Ovary (tissue), 9 donors: Measurements from ENCODE around the gene RPL5. TPM values are rescaled to one million over a fixed set of nuclear protein-coding genes. Genes with fewer than 3 reads are reported as not detected.

ENCODE experiments used
- DNase-seq, 5 donors: peaks; one replicate each; pipeline ENCODE4 v3.0.0-alpha.2; 2019 to 2020
- H3K27ac ChIP-seq, 2 donors: fragments of 200-600 bp; one replicate each; pipeline versions ENCODE4 v1.5.1 to v1.8.0; 2019 to 2022
- H3K27me3 ChIP-seq: fragments of 200-600 bp; one replicate; pipeline ENCODE4 v1.8.0; 2022
- H3K36me3 ChIP-seq: fragments of 200-600 bp; sonication (generic); one replicate; pipeline ENCODE4 v1.5.1; 2019
- H3K4me1 ChIP-seq: one replicate; pipeline ENCODE4 v1.8.1; 2013; ENCODE audit warnings: mild to moderate bottlenecking, moderate library complexity; ENCODE audit not compliant: insufficient read depth
- H3K4me3 ChIP-seq: fragments of 200-600 bp; sonication (generic); one replicate; pipeline ENCODE4 v1.5.1; 2017
- H3K9me3 ChIP-seq, 2 donors: fragments of 200-600 bp in 1 of 2; sonication (generic) in 1 of 2; one replicate each; pipeline versions ENCODE4 v1.5.1 to v1.8.1; 2013 to 2019; ENCODE audit warnings: mild to moderate bottlenecking in 1 of 2, moderate library complexity in 1 of 2
- CTCF ChIP-seq, 3 donors: fragments of 450-650 bp in 2 of 3; fragments of 200-600 bp in 1 of 3; IDR thresholded peaks; one replicate each; pipeline versions ENCODE4 v1.5.1 to v1.8.0; 2016 to 2022; ENCODE audit warnings: antibody characterized with exemption in 3 of 3, mild to moderate bottlenecking in 1 of 3
- EP300 ChIP-seq: sonication (generic); formaldehyde crosslinking; IDR thresholded peaks from one replicate; pipeline ENCODE4 v1.6.1; 2017; ENCODE audit warnings: antibody characterized with exemption
- POLR2A ChIP-seq: fragments of 450-650 bp; IDR thresholded peaks from one replicate; pipeline ENCODE4 v1.6.1; 2017; ENCODE audit warnings: antibody characterized with exemption, mild to moderate bottlenecking, moderate library complexity
- WGBS, 3 donors: extraction: QIAGEN DNeasy Blood & Tissue Kit in 1 of 3; methylation state at CpG; one replicate each; pipeline versions ENCODE4 v1.1.5 to v1.1.7; 2013 to 2017; 5-methylcytosine and 5-hydroxymethylcytosine counted together
- intact Hi-C, 4 donors: fragments of 100-400 bp; cut with DNase I; formaldehyde crosslinking; loops; one replicate each; pipeline versions ENCODE4 v1.11.0 to v1.15.1; 2022 to 2023
- polyA plus RNA-seq, 2 donors: library from polyadenylated mRNA; stranded (reverse); fragments of 200-250 nt in 1 of 2; fragments of 350-450 nt in 1 of 2; fragmentation: Illumina TruSeq in 1 of 2; extraction: RNeasy Lipid Tissue Mini Kit (QIAGEN cat#74804) in 1 of 2; gene quantifications; one replicate each; pipeline ENCODE4 v1.2.3, GENCODE V29; 2013 to 2014
- total RNA-seq, 7 donors: library from RNA; depleted of rRNA in 2 of 7; stranded (reverse); fragments of >200 nt in 2 of 7; fragmentation: NEBNext Ultra II Directional in 3 of 7; extraction: Animal tissue kit (Norgen Biotek cat#: 25700) in 3 of 7; gene quantifications; one replicate each; pipeline versions ENCODE4 v1.1.0 to v1.2.4, GENCODE V29; 2016 to 2023
- donor health status: DM: no; HTN: no; CAD: no; lungs with moderate emphysema.
- donor health status: DM: no; HTN: no; CAD: no.
- donor health status: Bipolar disorder and iron deficiency.
- donor health status: DM: yes; HTN: yes; CAD: no.
- donor health status: DM: no; HTN: no; CAD: no.
- donor health status: DM: yes; HTN: yes; CAD: no.

Gene RPL5
- total and polyA plus RNA-seq, 9 donors = 1,987 to 4,964 (median 3,329) TPM

- Histone ChIP-seq H3K27me3 (no peaks in the 10 kb centered on the region), H3K4me1 (no peaks in the 10 kb centered on the region), H3K27ac (no peak overlapping the region), H3K36me3 (no peaks in the 10 kb centered on the region), H3K4me3 (no peak overlapping the region), H3K9me3 (no peaks in the 10 kb centered on the region)
- DNase-seq = no peak
- 53 to 68% (median 56%) methylated on average over 5 of the region's 5 CpGs for WGBS, 3 donors
- TF ChIP-seq EP300 (no peak), CTCF (IDR thresholded peaks at IDR 0.05) (no peak), POLR2A (no peak)
- intact Hi-C loops = no loop called here
These were observed 8.8 kb downstream of the RPL5 start for GRCh38 chr1:92840600-92840999.

- no peaks in the 10 kb centered on the region for H3K36me3 ChIP-seq
- 78 to 84% (median 84%) methylated on average over 4 of the region's 4 CpGs for WGBS, 3 donors
- no peak for DNase-seq
- H3K4me3 ChIP-seq = no peak overlapping the region
- H3K9me3 ChIP-seq = no peaks in the 10 kb centered on the region
- H3K27ac ChIP-seq = no peak overlapping the region
- no peaks in the 10 kb centered on the region for H3K4me1 ChIP-seq
- intact Hi-C loops = no loop called here
- H3K27me3 ChIP-seq = no peaks in the 10 kb centered on the region
- TF ChIP-seq EP300 (no peak), POLR2A (no peak), CTCF (IDR thresholded peaks at IDR 0.05) (no peak)
These were observed 10.5 kb downstream of the RPL5 start for GRCh38 chr1:92842082-92843045.

GRCh38 chr1:92843046-92843423 is 11.2 kb downstream of the RPL5 start:
- no peak for DNase-seq
- no peaks in the 10 kb centered on the region for H3K9me3 ChIP-seq
- H3K27me3 ChIP-seq = no peaks in the 10 kb centered on the region
- H3K27ac ChIP-seq = no peak overlapping the region
- WGBS, 3 donors = 33 to 41% (median 33%) methylated on average over 2 of the region's 2 CpGs
- no peaks in the 10 kb centered on the region for H3K36me3 ChIP-seq
- H3K4me3 ChIP-seq = no peak overlapping the region
- intact Hi-C loops = no loop called here
- TF ChIP-seq POLR2A (no peak), EP300 (no peak), CTCF (IDR thresholded peaks at IDR 0.05) (no peak)
- H3K4me1 ChIP-seq = no peaks in the 10 kb centered on the region

- Histone ChIP-seq H3K27ac (no peak overlapping the region), H3K27me3 (no peaks in the 10 kb centered on the region), H3K4me1 (no peaks in the 10 kb centered on the region), H3K9me3 (no peaks in the 10 kb centered on the region), H3K4me3 (no peak overlapping the region), H3K36me3 (no peaks in the 10 kb centered on the region)
- no peak for DNase-seq
- no peak for TF ChIP-seq POLR2A
- TF ChIP-seq CTCF (IDR thresholded peaks at IDR 0.05) = no peak
- no peak for TF ChIP-seq EP300
- intact Hi-C loops = no loop called here
- WGBS, 3 donors = 85 to 91% (median 86%) methylated on average over 8 of the region's 8 CpGs
These were observed 11.9 kb downstream of the RPL5 start for GRCh38 chr1:92843429-92844352.
